ENCODE measurements around the gene MSI2.

Gene MSI2

GRCh38 chr17:57236686-57237299 lies 19.5 kb upstream of the MSI2 start:
- TF ChIP-seq CREB5 (CRISPR knock-in tag; IDR thresholded peaks at IDR 0.05; ENCODE audit: low read depth) = no peak
- TF ChIP-seq TCF4 (CRISPR knock-in tag; IDR thresholded peaks at IDR 0.05; ENCODE audit: borderline replicate concordance) = no peak
- no peak for TF ChIP-seq CSRNP3 (CRISPR knock-in tag; IDR thresholded peaks at IDR 0.05)
- TF ChIP-seq BACH2 (CRISPR knock-in tag; IDR thresholded peaks at IDR 0.05; ENCODE audit: borderline replicate concordance) = no peak
- TF ChIP-seq POU6F1 (CRISPR knock-in tag; IDR thresholded peaks at IDR 0.05; ENCODE audit: borderline replicate concordance, low read depth) = no peak
- no peak for TF ChIP-seq ZC3H10 (CRISPR knock-in tag; IDR thresholded peaks at IDR 0.05)
- no peak for TF ChIP-seq TOX (CRISPR knock-in tag; IDR thresholded peaks at IDR 0.05; ENCODE audit: borderline replicate concordance)
- no peak for TF ChIP-seq ARNTL (CRISPR knock-in tag; IDR thresholded peaks at IDR 0.05; ENCODE audit: borderline replicate concordance, low read depth)
- TF ChIP-seq RARB (CRISPR knock-in tag; IDR thresholded peaks at IDR 0.05) = no peak
- TF ChIP-seq CSDC2 (CRISPR knock-in tag; IDR thresholded peaks at IDR 0.05) = no peak
- TF ChIP-seq ZNF565 (CRISPR knock-in tag; conservative IDR thresholded peaks at IDR 0.05; ENCODE audit: low read depth) = no peak
- TF ChIP-seq TSHZ2 (CRISPR knock-in tag; IDR thresholded peaks at IDR 0.05) = no peak
- no peak for TF ChIP-seq ISL1 (CRISPR knock-in tag; IDR thresholded peaks at IDR 0.05)
- TF ChIP-seq ESRRG (CRISPR knock-in tag; IDR thresholded peaks at IDR 0.05) = no peak
- no peak for TF ChIP-seq PATZ1 (CRISPR knock-in tag; IDR thresholded peaks at IDR 0.05; ENCODE audit: borderline replicate concordance)
- no peak for TF ChIP-seq SNAI2 (CRISPR knock-in tag; IDR thresholded peaks at IDR 0.05)
- no peak for TF ChIP-seq ZFP3 (CRISPR knock-in tag; IDR thresholded peaks at IDR 0.05)
- no peak for TF ChIP-seq PPARA (CRISPR knock-in tag; IDR thresholded peaks at IDR 0.05; ENCODE audit: borderline replicate concordance)
- no peak for TF ChIP-seq ZFP30 (CRISPR knock-in tag; IDR thresholded peaks at IDR 0.05)
- no peak for ATAC-seq

- no peak for ATAC-seq
- TF ChIP-seq ZFP30 (CRISPR knock-in tag; IDR thresholded peaks at IDR 0.05) = no peak
- no peak for TF ChIP-seq ZC3H10 (CRISPR knock-in tag; IDR thresholded peaks at IDR 0.05)
- TF ChIP-seq ESRRG (CRISPR knock-in tag; IDR thresholded peaks at IDR 0.05) = no peak
- TF ChIP-seq CSRNP3 (CRISPR knock-in tag; IDR thresholded peaks at IDR 0.05) = no peak
- TF ChIP-seq ZNF70 (CRISPR knock-in tag; IDR thresholded peaks at IDR 0.05) = no peak
- TF ChIP-seq ISL1 (CRISPR knock-in tag; IDR thresholded peaks at IDR 0.05) = no peak
- no peak for TF ChIP-seq ARNTL (CRISPR knock-in tag; IDR thresholded peaks at IDR 0.05; ENCODE audit: borderline replicate concordance, low read depth)
- no peak for TF ChIP-seq PPARA (CRISPR knock-in tag; IDR thresholded peaks at IDR 0.05; ENCODE audit: borderline replicate concordance)
- no peak for TF ChIP-seq BACH2 (CRISPR knock-in tag; IDR thresholded peaks at IDR 0.05; ENCODE audit: borderline replicate concordance)
- TF ChIP-seq TSHZ2 (CRISPR knock-in tag; IDR thresholded peaks at IDR 0.05) = no peak
- TF ChIP-seq TCF4 (CRISPR knock-in tag; IDR thresholded peaks at IDR 0.05; ENCODE audit: borderline replicate concordance) = no peak
- TF ChIP-seq ZNF565 (CRISPR knock-in tag; conservative IDR thresholded peaks at IDR 0.05; ENCODE audit: low read depth) = no peak
- TF ChIP-seq POU6F1 (CRISPR knock-in tag; IDR thresholded peaks at IDR 0.05; ENCODE audit: borderline replicate concordance, low read depth) = no peak
- no peak for TF ChIP-seq CSDC2 (CRISPR knock-in tag; IDR thresholded peaks at IDR 0.05)
- no peak for TF ChIP-seq SNAI2 (CRISPR knock-in tag; IDR thresholded peaks at IDR 0.05)
- no peak for TF ChIP-seq RARB (CRISPR knock-in tag; IDR thresholded peaks at IDR 0.05)
- TF ChIP-seq GLIS3 (CRISPR knock-in tag; IDR thresholded peaks at IDR 0.05) = no peak
Observed at GRCh38 chr17:57240648-57241047, 15.7 kb upstream of the MSI2 start.
